NCI-H2196 treated with DMSO at 0.1 percent for 48 hours (cell line): ENCODE measurements around the gene MEGF11.
A peak's percentile ranks its signal among the peaks of the same experiment; 100 is the strongest.

Experiments
- DNase-seq: peaks from one replicate; lab custom pipeline; 2025; ENCODE audit not compliant: unreplicated experiment; lab: John Stamatoyannopoulos, UW

MEGF11 gene

GRCh38 chr15:65925338-65925737 lies 328.2 kb downstream of the MEGF11 start:
- DNase-seq, result no peak

- no peak for DNase-seq
These were observed 329.5 kb downstream of the MEGF11 start for GRCh38 chr15:65924004-65924403.

- no peak for DNase-seq
These were observed 330.3 kb downstream of the MEGF11 start for GRCh38 chr15:65923264-65923663.

GRCh38 chr15:65922621-65923020 lies 330.9 kb downstream of the MEGF11 start:
- DNase-seq, result no peak

GRCh38 chr15:65921780-65922179 lies 331.8 kb downstream of the MEGF11 start:
- DNase-seq, result no peak

GRCh38 chr15:65920825-65921309 lies 332.7 kb downstream of the MEGF11 start:
- no peak for DNase-seq

- no peak for DNase-seq
These were observed 333.4 kb downstream of the MEGF11 start for GRCh38 chr15:65920121-65920520.

- DNase-seq, result no peak
These were observed 334.2 kb downstream of the MEGF11 start for GRCh38 chr15:65919353-65919752.

GRCh38 chr15:65918945-65919344 lies 334.6 kb downstream of the MEGF11 start:
- no peak for DNase-seq

- no peak for DNase-seq
These were observed 335.1 kb downstream of the MEGF11 start for GRCh38 chr15:65918357-65918920.

GRCh38 chr15:65917936-65918335 lies 335.6 kb downstream of the MEGF11 start:
- no peak for DNase-seq

GRCh38 chr15:65917407-65917756 lies 336.2 kb downstream of the MEGF11 start:
- no peak for DNase-seq

GRCh38 chr15:65916664-65917406 lies 336.7 kb downstream of the MEGF11 start:
- DNase-seq, result peak; percentile 19

- DNase-seq, result no peak
These were observed 337.4 kb downstream of the MEGF11 start for GRCh38 chr15:65916041-65916663.

GRCh38 chr15:65914981-65915925 lies 338.3 kb downstream of the MEGF11 start:
- DNase-seq, result no peak

GRCh38 chr15:65914386-65914785 lies 339.2 kb downstream of the MEGF11 start:
- no peak for DNase-seq

- no peak for DNase-seq
These were observed 339.8 kb downstream of the MEGF11 start for GRCh38 chr15:65913631-65914199.

- no peak for DNase-seq
These were observed 341.3 kb downstream of the MEGF11 start for GRCh38 chr15:65912235-65912634.

GRCh38 chr15:65910341-65910740 lies 343.2 kb downstream of the MEGF11 start:
- no peak for DNase-seq

GRCh38 chr15:65909831-65910230 lies 343.7 kb downstream of the MEGF11 start:
- DNase-seq, result no peak

- DNase-seq, result no peak
These were observed 344.7 kb downstream of the MEGF11 start for GRCh38 chr15:65908876-65909275.
